Tibial nerve (tissue), 4 donors: ENCODE data around the gene AFG1L.

ENCODE experiments used
- EP300 ChIP-seq, 2 donors: sonication (generic); formaldehyde crosslinking; IDR thresholded peaks; one replicate each; pipeline ENCODE4 v1.6.1; 2017; ENCODE audit warnings: antibody characterized with exemption in 2 of 2, mild to moderate bottlenecking in 1 of 2
- TF ChIP-seq, protein P1 (sequence below), 5 experiments: fragments of 200-600 bp in 3 of 5; fragments of 450-650 bp in 2 of 5; sonication (generic) in 3 of 5; IDR thresholded peaks; one replicate each; pipeline ENCODE4 v1.5.1; 2016 to 2019; ENCODE audit warnings: antibody characterized with exemption in 5 of 5, mild to moderate bottlenecking in 3 of 5, moderate library complexity in 2 of 5

DNA sequence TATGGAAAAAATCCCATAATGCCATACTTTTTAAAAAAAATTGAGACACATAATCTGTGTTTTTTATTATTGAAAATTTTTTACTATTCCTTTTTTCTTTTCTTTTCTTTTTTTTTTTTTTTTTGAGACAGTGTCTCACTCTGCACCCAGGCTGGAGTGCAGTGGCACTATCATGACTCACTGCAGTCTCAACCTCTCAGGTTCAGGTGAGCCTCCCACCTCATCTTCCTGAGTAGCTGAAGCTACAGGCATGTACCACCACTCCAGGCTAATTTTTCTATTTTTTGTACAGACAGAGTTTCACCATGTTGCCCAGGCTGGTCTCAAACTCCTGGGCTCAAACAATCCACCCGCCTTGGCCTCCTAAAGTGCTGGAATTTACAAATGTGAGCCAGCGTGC lies 100.4 kb downstream of the AFG1L start:
- TF ChIP-seq, protein P1, sequence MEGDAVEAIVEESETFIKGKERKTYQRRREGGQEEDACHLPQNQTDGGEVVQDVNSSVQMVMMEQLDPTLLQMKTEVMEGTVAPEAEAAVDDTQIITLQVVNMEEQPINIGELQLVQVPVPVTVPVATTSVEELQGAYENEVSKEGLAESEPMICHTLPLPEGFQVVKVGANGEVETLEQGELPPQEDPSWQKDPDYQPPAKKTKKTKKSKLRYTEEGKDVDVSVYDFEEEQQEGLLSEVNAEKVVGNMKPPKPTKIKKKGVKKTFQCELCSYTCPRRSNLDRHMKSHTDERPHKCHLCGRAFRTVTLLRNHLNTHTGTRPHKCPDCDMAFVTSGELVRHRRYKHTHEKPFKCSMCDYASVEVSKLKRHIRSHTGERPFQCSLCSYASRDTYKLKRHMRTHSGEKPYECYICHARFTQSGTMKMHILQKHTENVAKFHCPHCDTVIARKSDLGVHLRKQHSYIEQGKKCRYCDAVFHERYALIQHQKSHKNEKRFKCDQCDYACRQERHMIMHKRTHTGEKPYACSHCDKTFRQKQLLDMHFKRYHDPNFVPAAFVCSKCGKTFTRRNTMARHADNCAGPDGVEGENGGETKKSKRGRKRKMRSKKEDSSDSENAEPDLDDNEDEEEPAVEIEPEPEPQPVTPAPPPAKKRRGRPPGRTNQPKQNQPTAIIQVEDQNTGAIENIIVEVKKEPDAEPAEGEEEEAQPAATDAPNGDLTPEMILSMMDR (IDR thresholded peaks at IDR 0.05) = no peak
- TF ChIP-seq EP300 (IDR thresholded peaks at IDR 0.05) = no peak
